ENCODE results near the gene ACTR1B.

The ACTR1B gene

GRCh38 chr2:97662895-97663625, 784 bp downstream of the ACTR1B start:
- no peak for TF ChIP-seq CTCF (IDR thresholded peaks at IDR 0.05)
- no peak for TF ChIP-seq ZFX (IDR thresholded peaks at IDR 0.05; ENCODE audit: borderline replicate concordance)
- peak overlapping the region; percentile 96 for H3K27ac ChIP-seq

- no peak for TF ChIP-seq CTCF (IDR thresholded peaks at IDR 0.05)
- no peak for TF ChIP-seq ZFX (IDR thresholded peaks at IDR 0.05; ENCODE audit: borderline replicate concordance)
- peak overlapping the region; percentile 96 for H3K27ac ChIP-seq
Measured at GRCh38 chr2:97662386-97662894, 1.4 kb downstream of the ACTR1B start.

- TF ChIP-seq CTCF (IDR thresholded peaks at IDR 0.05), result no peak
- no peak for TF ChIP-seq ZFX (IDR thresholded peaks at IDR 0.05; ENCODE audit: borderline replicate concordance)
- H3K27ac ChIP-seq, result peak overlapping the region; percentile 96; the same call in 1 of the 2 replicates
Measured at GRCh38 chr2:97661927-97662326, 1.9 kb downstream of the ACTR1B start.

DNA sequence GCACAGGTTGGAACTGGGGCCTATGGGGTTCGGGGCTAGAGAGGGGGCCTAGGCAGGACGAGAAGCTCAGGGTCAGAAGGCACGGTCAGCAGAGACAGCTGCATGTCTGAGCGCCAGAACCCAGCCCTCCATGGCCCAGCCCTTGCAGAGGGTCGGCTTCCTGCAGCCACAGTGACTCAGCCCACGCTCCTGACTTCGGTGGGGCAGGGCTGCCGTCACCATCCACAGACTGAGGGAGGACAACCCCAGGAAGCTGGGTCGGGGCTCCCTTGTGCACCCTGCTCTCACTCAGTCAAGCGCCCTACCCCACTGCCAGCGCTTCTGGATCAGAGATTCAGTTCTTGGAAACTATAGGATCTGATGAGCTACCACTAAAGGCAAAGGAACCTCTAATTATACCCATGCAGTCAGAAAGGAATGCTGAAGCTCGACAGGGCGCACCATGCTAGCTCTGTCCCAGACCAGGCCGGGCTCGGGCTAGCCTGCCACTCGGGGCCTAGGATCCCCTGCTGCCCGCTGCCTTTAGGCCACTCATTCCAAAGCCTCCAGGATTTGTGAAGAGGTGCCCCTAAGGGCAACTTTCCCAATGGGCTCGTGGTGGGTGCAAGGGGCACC, 3.0 kb downstream of the ACTR1B start:
- no peak for TF ChIP-seq ZFX (IDR thresholded peaks at IDR 0.05; ENCODE audit: borderline replicate concordance)
- TF ChIP-seq CTCF (IDR thresholded peaks at IDR 0.05), result no peak
- no peak overlapping the region for H3K27ac ChIP-seq

GRCh38 chr2:97660044-97660774, 3.6 kb downstream of the ACTR1B start:
- no peak for TF ChIP-seq CTCF (IDR thresholded peaks at IDR 0.05)
- TF ChIP-seq ZFX (IDR thresholded peaks at IDR 0.05; ENCODE audit: borderline replicate concordance), result no peak
- no peak overlapping the region for H3K27ac ChIP-seq

DNA sequence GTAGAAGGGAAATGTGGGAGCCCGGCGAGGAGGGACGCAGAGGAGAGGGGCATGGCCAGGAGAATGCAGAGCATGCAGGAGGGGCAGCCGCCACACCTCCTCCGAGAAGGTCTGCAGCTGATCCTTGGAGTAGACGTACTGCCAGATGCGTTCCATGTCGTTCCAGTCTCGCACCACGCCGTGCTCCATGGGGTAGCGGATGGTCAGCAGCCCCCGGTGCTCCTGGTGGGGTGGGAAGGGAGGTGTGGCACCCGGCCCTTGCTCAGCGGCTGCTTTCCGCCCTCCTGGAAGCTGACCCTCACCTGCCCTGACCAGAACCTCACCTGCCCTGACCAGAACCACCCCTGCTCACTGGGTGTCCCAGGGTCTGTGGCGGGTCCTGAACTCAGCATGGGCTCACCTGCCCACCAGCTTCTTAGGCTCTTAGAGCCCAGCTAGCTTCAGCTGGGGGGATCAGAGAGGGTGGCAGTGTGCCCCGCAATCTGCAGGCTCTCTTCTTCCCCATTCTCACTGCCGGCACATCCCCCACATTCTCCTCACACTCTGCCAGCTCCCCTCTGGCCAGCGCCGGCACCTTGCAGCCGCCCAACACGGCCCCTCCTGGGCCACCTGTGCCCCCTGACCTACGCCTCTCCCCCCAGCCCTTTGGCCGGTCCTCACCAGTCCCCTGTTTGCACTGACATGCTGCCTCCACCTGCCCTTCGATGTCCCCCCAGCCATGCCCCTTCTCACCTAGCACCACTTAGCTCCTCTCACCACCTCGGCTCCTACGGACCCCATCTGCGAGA, 4.4 kb downstream of the ACTR1B start:
- no peak overlapping the region for H3K27ac ChIP-seq
- no peak for TF ChIP-seq CTCF (IDR thresholded peaks at IDR 0.05)
- TF ChIP-seq ZFX (IDR thresholded peaks at IDR 0.05; ENCODE audit: borderline replicate concordance), result no peak

All from 22Rv1 (cell line).